Measurements from ENCODE around the gene NIN.
A peak's percentile ranks its signal among the peaks of the same experiment; 100 is the strongest.

The NIN gene

DNA sequence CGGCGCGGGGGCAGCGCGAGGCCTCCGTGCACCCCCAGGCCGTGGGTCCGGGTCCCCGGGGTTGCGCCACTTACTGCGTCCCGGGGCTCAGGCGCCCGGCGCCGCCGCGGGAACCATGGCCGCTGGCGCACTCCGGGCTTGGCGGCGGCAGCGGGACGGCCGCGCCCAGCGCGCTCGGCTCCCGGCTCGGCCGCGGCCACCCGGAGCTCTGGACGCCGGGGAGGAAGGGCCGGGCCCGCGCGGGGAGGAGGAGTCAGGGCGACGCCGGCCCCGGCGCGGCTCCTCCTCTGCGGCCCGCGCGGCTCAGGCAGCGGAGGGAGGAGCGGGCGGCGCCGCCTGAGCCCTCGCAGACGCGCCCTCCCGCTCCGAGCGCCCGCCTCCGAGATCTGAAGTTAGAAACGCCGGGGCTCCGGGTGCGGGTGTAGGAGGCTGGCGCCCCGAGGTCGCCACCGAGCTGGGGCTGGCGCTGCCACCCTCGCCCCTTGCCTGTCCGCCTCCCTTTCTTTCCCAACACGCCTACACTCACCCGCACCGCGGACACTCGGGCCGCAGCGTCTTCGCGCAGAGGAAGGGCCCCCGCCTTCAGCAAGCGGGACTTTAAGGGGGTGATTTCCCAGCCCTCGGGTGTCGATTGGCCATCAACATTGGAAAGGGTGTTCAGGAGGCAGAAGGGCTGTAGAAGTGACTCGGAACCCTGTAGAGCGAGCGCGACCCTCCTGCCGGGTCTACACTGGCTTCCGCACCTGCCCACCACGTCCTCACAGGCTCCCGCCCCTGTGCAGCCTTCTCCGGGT lies at the start of gene NIN:
NIN (minus strand) TSS at position 231 of the 794 bp plus-strand sequence. CDS start 9,106 bp downstream, outside the sequence.
- DNase-seq, result peak; percentile 54 to 79

GRCh38 chr14:50875359-50876070 lies 44.6 kb upstream of the NIN start:
- no peak for DNase-seq

DNA sequence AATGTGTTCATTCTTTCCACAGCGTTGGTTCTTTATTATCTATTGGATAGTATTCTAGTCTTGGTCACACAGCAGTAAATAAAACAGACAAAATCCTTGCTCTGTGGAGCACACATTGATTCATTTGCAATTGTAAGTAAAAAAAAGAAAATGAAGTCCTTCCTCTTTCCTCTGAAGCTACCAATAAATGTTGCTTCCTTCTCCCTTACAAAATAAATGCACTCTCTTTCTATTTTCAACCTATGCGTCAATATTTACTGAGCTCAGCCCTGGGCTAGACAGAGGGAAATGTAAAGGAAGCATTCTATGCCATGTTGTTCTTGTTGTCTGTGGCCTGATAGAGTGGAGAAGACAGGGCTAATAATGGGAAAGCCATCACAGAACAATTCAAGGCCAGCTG lies 43.8 kb upstream of the NIN start:
- DNase-seq, result no peak

DNA sequence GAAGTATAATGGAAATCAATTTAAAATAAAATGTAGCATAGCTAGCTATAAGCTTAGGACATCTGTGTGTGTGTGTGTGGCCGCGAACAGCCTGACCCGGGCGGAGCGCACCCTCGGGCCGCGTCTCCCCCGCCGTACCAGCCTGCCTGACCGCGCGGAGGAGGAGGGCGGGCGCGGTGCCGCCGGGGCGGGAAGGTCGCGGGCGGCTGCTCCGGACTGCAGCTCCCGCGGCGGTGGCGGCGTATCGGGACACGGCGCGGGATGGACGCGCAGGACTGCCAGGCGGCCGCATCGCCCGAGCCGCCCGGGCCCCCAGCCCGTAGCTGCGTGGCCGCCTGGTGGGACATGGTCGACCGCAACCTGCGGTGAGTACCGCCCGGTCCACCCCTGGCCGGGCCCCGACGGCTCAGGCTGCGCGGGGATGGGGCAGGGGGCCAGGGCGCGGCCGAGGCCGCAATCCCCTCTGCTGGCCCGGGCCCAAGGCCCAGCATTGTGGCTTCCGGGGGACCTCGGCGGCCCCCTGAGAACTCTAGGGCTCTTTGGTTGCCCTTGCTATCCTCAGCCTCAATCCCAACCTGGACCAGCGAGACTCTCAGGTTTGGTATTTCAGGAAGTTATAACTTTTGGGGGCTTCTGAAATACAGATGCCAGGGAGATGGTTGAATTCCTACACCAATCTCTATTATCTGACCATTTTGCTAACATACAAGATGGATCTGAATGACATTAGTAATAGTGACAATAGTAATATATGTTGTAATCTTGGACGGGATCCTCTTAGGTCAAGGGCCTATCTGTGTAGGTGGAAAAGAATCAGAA lies 41.2 kb upstream of the NIN start, which contains the start of gene ABHD12B:
ABHD12B (plus strand) TSS at position 140 of the 819 bp plus-strand sequence; CDS start at position 262, 122 bp downstream.
- DNase-seq, result no peak

- no peak for DNase-seq
These were observed 40.3 kb upstream of the NIN start for GRCh38 chr14:50871228-50871627.

- no peak for DNase-seq
These were observed 34.6 kb upstream of the NIN start for GRCh38 chr14:50865391-50866076.

DNA sequence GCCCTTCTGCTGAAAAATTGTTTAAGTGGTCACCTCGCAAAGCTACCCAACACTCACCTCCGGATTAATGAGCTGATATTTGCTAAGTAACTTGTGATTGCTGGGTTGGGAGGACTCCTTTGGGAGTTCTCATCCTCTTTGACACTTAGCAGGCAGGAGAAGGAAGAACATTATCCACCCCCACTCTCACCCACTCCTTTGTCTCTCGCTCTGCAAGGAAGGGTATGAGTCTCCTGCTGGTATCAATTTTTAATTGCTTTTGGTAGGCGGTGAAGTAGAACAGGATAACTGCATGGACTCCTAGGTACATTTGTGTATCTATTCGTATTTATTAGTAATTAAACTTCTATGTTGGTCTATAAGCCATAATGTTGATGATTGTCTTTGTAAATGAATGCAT lies 34.0 kb upstream of the NIN start:
- no peak for DNase-seq

- no peak for DNase-seq
These were observed 33.3 kb upstream of the NIN start for GRCh38 chr14:50864237-50864636.

DNA sequence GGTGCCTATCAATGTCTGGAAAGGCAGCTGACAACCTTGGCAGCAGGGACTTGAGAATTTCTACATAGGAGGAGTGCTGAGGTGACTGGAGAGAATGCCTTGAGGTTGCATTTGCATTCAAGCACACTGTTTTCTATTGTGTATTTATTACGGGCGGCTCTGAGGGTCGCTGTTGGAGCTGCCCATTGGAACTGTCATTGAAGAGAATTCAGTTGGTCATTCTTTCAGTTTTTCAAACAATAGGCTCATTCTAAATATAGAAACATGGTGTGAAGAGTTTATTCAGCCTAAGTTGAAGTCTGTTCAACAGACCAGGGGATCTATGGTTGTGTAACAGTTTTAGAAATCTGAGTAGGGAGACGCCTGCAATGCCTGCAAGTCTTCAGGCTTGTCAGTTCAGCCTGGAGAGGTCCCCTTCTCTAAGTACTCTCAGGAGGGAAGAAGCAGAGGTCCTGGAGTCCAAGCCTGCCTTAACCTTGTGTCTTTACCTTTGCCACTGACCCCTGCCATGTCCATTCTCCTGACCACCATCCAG lies 31.1 kb upstream of the NIN start:
- DNase-seq, result no peak

DNA sequence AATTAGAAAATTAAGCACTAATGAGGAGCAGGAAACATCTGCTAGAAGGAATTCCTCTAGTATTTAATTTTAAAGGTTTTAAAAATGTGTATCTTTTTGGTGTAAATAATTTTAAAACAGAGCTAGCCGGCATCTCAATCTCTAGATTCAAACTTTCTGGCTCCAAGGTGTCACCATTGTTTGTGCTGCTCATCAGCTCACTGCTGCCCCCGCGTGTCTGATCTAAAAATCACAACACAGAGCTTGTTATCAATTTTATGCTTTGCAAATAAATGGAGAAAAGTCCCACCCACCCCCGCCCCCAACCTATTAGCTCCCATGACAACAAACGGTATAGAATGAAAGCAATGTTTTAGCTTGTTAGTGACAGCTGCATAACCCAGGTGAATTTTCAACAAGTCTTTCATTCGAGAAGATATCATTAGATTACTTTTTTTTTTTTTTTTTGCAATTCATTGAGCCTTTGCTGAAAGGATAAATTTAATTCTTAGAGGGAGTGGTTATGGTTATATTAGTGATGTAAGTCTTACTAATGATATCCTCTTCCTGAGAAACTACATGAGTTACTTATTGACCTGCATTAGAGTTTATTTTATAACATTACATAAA lies 29.6 kb upstream of the NIN start:
- peak; percentile 92 to 95 for DNase-seq

GRCh38 chr14:50859296-50859624 lies 28.3 kb upstream of the NIN start:
- no peak for DNase-seq

DNA sequence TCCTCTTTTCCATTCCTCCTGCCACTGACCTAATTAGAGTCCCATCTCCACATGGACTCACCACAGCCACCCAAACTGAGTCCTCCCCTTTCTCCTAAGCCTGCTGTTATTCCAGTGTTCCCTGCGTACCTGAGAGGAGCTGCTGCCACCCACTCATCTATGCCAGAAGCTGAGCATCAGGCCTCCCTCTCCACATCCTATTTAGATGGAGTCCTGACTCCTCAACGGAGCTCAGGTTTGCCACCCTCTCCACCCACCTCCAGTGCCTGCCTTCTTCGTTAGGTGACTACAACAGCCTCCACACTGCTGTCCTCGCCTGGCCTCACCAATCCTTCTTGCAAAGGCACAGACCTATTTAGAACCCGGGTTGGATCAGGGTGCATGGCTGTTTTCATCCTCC lies 25.7 kb upstream of the NIN start:
- DNase-seq, result no peak

DNA sequence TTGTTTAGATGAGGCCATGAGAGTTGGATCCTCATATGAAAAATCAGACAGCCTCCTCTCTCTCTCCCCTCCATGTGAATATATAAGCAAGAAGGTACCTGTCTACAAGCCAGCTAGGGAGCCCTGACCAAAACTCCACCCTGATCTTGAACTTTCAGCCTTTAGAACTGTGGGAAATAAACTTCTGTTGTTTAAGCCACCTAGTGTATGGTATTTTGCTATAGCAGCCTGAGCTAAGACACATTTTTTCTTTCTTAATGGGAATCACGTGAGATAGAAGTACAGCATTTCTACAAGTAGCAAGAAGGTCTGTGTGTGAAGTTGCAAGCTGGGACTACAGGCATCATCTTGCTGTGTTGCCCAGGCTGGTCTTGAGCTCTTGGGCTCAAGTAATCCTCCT lies 24.6 kb upstream of the NIN start:
- DNase-seq, result no peak

DNA sequence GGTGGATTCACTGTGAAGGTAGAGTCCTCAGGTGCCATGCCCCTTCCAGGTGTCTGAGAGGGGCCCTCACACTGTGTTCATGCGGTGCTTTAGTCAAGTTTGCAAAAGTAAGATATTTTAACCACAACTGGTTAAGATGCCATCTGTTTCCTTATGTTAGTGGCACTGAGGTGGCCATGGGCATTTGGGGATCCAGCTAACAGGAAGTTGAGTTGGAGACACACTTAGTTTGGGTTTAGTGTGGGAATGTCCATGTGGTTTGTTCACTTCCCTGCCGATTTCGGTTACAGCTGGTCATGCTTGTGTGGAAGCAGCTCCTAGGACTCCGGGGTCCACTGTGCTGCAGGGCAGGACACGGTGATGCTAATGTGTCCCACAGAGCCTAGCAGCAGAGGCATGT lies 23.6 kb upstream of the NIN start:
- no peak for DNase-seq

DNA sequence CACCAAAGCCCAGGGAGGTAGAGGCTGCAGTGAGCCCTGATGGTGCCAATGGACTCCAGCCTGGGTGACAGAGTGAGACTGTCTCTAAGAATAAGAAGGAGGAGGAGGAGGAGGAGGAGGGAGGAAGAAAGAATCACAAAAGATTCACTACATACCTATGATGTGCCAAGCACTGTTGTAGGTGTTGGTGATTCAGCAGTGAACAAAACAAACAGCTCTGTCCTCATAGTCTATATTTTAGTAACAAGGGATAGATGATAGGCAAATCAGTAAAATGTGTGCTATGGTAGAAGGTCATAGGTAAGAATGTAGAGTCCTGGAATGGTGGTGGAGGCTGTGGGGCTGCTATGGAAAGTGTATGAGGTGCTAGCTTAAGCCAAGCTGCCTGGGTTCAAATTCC lies 22.9 kb upstream of the NIN start:
- DNase-seq, result no peak

GRCh38 chr14:50846226-50846880 lies 15.4 kb upstream of the NIN start:
- no peak for DNase-seq

DNA sequence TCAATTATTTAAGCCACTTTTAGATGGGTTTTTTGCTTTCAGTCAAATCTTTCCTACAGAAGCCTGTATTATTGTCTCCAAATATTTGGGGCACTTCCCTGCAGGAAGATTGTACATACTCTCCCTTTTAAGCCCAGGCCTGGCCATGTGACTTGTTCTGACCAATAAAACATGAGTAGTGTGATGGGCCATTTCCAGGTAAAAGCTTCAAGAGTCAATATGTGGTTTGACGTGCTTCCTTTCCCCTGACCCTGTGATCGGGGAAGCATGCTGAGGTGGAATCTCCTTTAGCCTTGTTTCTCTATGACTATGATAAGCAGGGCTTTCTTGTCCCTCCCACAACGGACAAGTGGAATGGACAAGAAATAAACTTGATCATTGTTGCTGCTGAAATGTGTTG lies 14.2 kb upstream of the NIN start:
- DNase-seq, result no peak

DNA sequence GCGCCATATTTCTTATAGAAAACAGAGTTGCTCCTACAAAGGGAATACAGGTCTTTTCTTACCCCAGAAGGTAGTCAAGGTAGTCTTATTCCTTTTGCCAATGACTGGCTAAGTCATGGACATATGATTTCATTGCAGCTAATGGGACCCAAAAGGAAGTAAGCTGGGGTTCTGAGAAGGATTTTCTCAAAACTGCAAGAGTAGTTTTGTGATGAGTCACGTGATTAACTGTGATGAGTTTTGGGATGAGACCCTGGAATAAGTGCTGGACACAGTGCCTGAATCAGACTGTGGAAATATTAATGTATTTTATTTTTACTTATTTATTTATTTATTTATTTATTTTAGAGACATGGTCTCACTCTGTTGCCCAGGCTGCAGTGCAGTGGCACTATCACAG lies 13.4 kb upstream of the NIN start:
- DNase-seq, result no peak

- DNase-seq, result peak in 1 of 2 experiments; percentile 53
These were observed 8.7 kb upstream of the NIN start for GRCh38 chr14:50839691-50840090.

GRCh38 chr14:50839048-50839447 lies 8.1 kb upstream of the NIN start:
- no peak for DNase-seq

DNA sequence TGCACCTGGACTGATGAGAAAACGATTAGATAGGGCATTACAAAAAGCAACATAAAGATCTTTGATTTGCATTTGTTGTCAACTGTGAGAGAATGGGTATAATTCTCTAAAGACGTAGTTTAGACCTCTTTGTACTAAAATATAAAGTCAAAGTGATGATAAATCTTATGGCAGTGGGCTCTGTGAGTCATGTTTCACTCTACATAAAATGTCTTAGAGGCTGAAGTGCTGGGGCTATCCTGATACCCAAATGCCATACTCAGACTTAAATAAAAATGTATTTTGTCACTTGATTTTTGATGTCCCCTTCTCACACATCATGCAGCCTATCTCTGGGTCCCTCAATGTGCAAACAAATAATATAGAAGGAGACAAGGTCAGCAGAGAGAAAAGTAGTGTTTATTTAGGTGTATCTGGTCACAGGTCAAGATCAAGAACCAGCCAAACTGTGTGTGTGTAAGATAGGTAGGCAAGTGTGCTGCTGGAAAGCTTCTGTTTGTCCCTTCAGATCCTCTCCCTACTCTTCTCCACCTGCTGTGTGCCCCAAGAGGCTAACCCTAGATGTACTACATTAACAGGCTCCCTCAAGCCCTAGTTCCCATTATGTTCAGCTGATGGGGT lies 7.0 kb upstream of the NIN start:
- no peak for DNase-seq
